IMR-90 (cell line): ENCODE measurements around the gene ATP13A2.

Experiments
- CEBPB ChIP-seq: IDR thresholded peaks from 2 replicates; pipeline ENCODE4 v1.6.1; 2012; ENCODE audit warnings: low read depth, low read length, improper control_type of control experiment
- CTCF ChIP-seq: conservative IDR thresholded peaks from 2 replicates; pipeline ENCODE4 v1.5.1; 2012; ENCODE audit warnings: mild to moderate bottlenecking, low read depth, low read length, improper control_type of control experiment
- MAZ ChIP-seq: IDR thresholded peaks from 2 replicates; pipeline ENCODE4 v1.6.1; 2012; ENCODE audit warnings: low read depth, mild to moderate bottlenecking, low read length, improper control_type of control experiment, moderate library complexity, borderline replicate concordance
- MXI1 ChIP-seq: IDR thresholded peaks from 2 replicates; pipeline ENCODE4 v1.6.1; 2012; ENCODE audit warnings: low read depth, mild to moderate bottlenecking, low read length, moderate library complexity, borderline replicate concordance
- POLR2A ChIP-seq: IDR thresholded peaks from 2 replicates; pipeline ENCODE4 v1.6.1; 2012; ENCODE audit warnings: mild to moderate bottlenecking, low read depth, low read length
- RAD21 ChIP-seq: IDR thresholded peaks from 2 replicates; pipeline ENCODE4 v1.6.1; 2012; ENCODE audit warnings: low read length, improper control_type of control experiment
- RCOR1 ChIP-seq: IDR thresholded peaks from 2 replicates; pipeline ENCODE4 v1.6.1; 2012; ENCODE audit warnings: mild to moderate bottlenecking, low read length, improper control_type of control experiment; ENCODE audit not compliant: insufficient replicate concordance
- RFX5 ChIP-seq: IDR thresholded peaks from 2 replicates; pipeline ENCODE4 v1.8.0; 2012; ENCODE audit warnings: low read depth, mild to moderate bottlenecking, low read length, moderate library complexity

GRCh38 chr1:16978567-16979474 is 32.9 kb downstream of the ATP13A2 start:
- TF ChIP-seq CTCF (no peak), MXI1 (no peak), POLR2A (no peak), CEBPB (no peak), MAZ (no peak), RAD21 (no peak), RFX5 (no peak), RCOR1 (no peak)
